Activated CD8-positive, alpha-beta T cell treated with anti-CD3 and anti-CD28 coated beads for 36 hours (primary cell): ENCODE measurements around the gene PCDH9. TPM values are rescaled to one million over a fixed set of nuclear protein-coding genes. Genes with fewer than 3 reads are reported as not detected.

ENCODE experiments used
- ATAC-seq: fragments of 200-7000 bp; cut with Tn5 transposase; one replicate; pipeline ENCODE4 v1.10.0; 2021; ENCODE audit warnings: mild to moderate bottlenecking, moderate library complexity
- CTCF ChIA-PET: fragments of 350-600 bp; sonication (Branson Sonifier 250); formaldehyde crosslinking; loops from one replicate; lab custom pipeline; 2021; ENCODE audit warnings: antibody characterized with exemption; lab: Charles Lee
- POLR2A ChIA-PET: fragments of 350-600 bp; sonication (Branson Sonifier 250); formaldehyde crosslinking; loops from one replicate; lab custom pipeline; 2021; ENCODE audit warnings: antibody characterized with exemption; lab: Charles Lee
- DNase-seq: peaks from one replicate; pipeline ENCODE4 v3.0.0-alpha.2; 2020
- H3K27ac Mint-ChIP-seq: one replicate; pipeline ENCODE4 v1.8.0; 2021; ENCODE audit warnings: mild to moderate bottlenecking, mixed read lengths
- H3K27me3 Mint-ChIP-seq: one replicate; pipeline ENCODE4 v1.8.0; 2021; ENCODE audit warnings: mixed read lengths
- H3K36me3 Mint-ChIP-seq: one replicate; pipeline ENCODE4 v1.8.0; 2021; ENCODE audit warnings: low read depth, mixed read lengths
- H3K4me1 Mint-ChIP-seq: one replicate; pipeline ENCODE4 v1.8.0; 2021; ENCODE audit warnings: low read depth, mixed read lengths
- H3K4me3 Mint-ChIP-seq: one replicate; pipeline ENCODE4 v1.8.0; 2021; ENCODE audit warnings: mild to moderate bottlenecking, moderate library complexity, mixed read lengths
- H3K9me3 Mint-ChIP-seq: one replicate; pipeline ENCODE4 v1.8.0; 2021; ENCODE audit warnings: mixed read lengths
- intact Hi-C: fragments of 100-400 bp; cut with micrococcal nuclease; formaldehyde crosslinking; loops from one replicate; pipeline ENCODE4 v1.10.0; 2022
- total RNA-seq, 2 experiments: library from RNA; stranded (reverse); gene quantifications; one replicate each; pipeline ENCODE4 v1.2.3, GENCODE V29; 2021
- TF ChIP-seq, protein P1 (sequence below): fragments of 200-600 bp; IDR thresholded peaks from one replicate; pipeline ENCODE4 v1.8.0; 2022; ENCODE audit warnings: antibody characterized with exemption, mild to moderate bottlenecking

The PCDH9 gene
- total RNA-seq, 2 experiments from 2014 or later: 0.04 to 0.14 TPM

DNA sequence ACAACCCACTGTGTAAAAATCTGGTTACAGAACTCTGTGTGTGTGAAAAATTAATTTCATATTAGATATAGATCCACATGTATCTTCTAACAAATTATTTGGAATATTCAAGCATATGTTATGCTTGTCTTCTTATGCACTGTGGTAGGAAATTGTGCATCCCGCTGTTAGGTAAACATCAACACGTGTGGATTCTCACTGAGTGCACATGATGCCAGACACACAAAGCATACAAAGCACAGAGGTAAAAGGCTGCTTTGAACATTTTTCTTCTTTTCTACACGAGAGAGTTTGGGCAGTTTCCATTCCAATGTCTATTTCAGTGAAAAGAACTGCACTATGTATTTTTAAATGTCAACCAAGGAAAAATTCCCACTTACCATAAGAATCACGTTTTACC is 354.9 kb downstream of the PCDH9 start:
- CTCF ChIA-PET: no interaction called here
- H3K36me3 Mint-ChIP-seq: no peaks in the 10 kb centered on the region
- no peak for ATAC-seq
- no peak for DNase-seq
- no peak overlapping the region for H3K4me3 Mint-ChIP-seq
- H3K27me3 Mint-ChIP-seq: no peaks in the 10 kb centered on the region
- H3K9me3 Mint-ChIP-seq: no peaks in the 10 kb centered on the region
- no peaks in the 10 kb centered on the region for H3K4me1 Mint-ChIP-seq
- intact Hi-C loops: no loop called here
- TF ChIP-seq, protein P1, sequence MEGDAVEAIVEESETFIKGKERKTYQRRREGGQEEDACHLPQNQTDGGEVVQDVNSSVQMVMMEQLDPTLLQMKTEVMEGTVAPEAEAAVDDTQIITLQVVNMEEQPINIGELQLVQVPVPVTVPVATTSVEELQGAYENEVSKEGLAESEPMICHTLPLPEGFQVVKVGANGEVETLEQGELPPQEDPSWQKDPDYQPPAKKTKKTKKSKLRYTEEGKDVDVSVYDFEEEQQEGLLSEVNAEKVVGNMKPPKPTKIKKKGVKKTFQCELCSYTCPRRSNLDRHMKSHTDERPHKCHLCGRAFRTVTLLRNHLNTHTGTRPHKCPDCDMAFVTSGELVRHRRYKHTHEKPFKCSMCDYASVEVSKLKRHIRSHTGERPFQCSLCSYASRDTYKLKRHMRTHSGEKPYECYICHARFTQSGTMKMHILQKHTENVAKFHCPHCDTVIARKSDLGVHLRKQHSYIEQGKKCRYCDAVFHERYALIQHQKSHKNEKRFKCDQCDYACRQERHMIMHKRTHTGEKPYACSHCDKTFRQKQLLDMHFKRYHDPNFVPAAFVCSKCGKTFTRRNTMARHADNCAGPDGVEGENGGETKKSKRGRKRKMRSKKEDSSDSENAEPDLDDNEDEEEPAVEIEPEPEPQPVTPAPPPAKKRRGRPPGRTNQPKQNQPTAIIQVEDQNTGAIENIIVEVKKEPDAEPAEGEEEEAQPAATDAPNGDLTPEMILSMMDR: no peak
- POLR2A ChIA-PET: no interaction called here
- H3K27ac Mint-ChIP-seq: no peak overlapping the region

DNA sequence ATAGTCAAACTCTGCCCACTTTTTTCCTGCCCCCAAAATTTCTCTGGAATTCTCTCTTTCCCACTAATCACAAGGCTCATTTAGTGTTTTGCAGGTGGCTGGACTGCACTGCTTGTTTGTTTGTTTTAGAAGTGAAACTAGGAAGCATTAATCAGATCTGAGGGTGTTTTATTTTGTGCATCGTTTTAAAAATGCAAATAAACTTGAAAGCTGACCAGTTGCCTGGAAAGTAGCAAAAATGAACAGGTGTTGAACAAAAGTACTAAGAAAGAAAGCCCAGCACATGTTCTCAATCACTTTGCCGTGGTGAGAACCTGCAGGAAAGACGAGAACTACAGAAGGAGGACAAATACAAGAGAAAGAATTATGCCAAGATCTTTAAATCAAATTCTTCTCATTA is 365.5 kb downstream of the PCDH9 start:
- POLR2A ChIA-PET: no interaction called here
- DNase-seq (no peak), ATAC-seq (no peak)
- Mint-ChIP-seq H3K4me1 (no peaks in the 10 kb centered on the region), H3K4me3 (no peak overlapping the region), H3K27me3 (no peaks in the 10 kb centered on the region), H3K27ac (no peak overlapping the region), H3K9me3 (no peaks in the 10 kb centered on the region), H3K36me3 (no peaks in the 10 kb centered on the region)
- CTCF ChIA-PET: no interaction called here
- intact Hi-C loops: no loop called here
- TF ChIP-seq, protein P1: no peak

DNA sequence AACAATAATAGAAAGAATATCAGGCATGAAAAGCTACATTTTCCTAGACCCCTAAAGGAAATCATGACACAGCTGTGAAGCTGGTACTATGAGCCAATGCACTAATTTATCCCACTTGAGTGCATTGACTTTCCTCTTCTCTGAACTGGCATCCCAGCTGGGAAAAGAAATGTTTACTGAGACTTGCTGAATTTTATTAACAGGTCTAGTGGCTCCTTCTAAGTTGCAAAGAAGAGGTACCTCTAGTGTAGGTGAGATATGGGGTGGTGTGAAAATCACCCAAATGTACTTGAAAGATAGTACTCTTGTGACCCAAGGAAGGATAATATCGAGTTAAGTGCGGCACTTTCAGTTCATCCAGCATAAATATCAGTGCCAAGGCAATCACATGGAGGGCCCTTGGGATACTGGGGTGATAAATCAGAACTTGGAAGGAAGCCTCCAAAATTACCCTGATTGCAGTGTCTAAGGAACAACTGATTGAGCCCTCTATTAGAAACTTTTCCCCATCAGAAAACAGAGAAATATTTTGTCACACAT is 369.2 kb downstream of the PCDH9 start:
- CTCF ChIA-PET: no interaction called here
- Mint-ChIP-seq H3K27me3 (no peaks in the 10 kb centered on the region), H3K4me1 (no peaks in the 10 kb centered on the region), H3K4me3 (no peak overlapping the region), H3K36me3 (no peaks in the 10 kb centered on the region), H3K27ac (no peak overlapping the region), H3K9me3 (no peaks in the 10 kb centered on the region)
- POLR2A ChIA-PET: no interaction called here
- ATAC-seq: no peak
- TF ChIP-seq, protein P1: no peak
- intact Hi-C loops: no loop called here
- DNase-seq: no peak

DNA sequence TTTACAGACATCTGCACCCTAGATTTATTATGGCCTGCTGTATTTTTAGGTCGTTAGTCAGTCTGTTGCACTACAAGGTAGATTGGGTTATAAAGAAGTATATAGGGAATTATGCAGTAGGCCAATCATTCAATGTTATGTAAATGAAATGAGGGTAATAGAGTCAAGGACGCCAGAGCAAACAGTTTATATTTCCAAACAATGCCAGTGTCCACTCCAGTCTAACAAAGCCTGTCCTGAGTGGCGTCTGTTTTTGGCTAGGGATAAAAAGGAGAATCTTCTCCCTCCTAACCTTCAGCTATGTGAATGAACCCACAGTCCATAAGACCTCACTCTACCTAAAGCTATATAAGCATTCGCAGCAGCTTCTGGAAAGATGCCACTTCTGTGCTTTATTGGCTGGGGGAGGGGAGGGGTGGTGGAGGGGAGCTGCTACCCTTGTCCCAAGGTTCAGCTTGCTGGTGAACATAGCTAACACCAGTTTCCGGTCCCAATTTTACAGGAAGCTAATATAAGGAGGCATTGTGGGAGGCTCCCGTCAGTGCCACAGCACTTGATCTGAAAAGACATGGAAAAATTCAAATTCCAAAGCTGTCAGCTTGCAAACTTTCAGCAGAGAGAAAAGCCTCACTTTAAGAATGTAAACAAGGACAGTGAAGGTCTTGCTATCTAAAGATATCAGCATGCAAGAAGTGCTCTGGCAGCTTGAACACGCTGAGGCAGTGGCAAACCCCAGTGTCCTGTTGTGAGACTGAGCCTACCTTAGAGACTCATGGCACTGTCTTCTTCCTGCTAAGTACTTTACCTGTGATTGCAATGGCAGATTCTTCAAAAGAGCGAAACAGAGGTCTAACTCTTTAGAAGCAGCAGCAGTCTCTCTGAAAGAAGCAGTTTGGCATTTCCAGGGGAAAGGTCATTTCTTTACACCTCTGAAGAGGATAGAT is 369.9 kb downstream of the PCDH9 start:
- ATAC-seq: no peak
- H3K9me3 Mint-ChIP-seq: no peaks in the 10 kb centered on the region
- CTCF ChIA-PET: no interaction called here

More for the DNA sequence above, 369.9 kb downstream of the PCDH9 start:
- Mint-ChIP-seq H3K27me3 (no peaks in the 10 kb centered on the region), H3K36me3 (no peaks in the 10 kb centered on the region), H3K4me3 (no peak overlapping the region), H3K4me1 (no peaks in the 10 kb centered on the region), H3K27ac (no peak overlapping the region)
- intact Hi-C loops: no loop called here
- TF ChIP-seq, protein P1: no peak
- DNase-seq: no peak
- POLR2A ChIA-PET: no interaction called here
